GM18520 (cell line): ENCODE results near the gene DOK5.

ENCODE experiments used
- ATAC-seq: cut with Tn5 transposase; IDR thresholded peaks from one replicate; pipeline ENCODE4 v1.9.1; 2021; ENCODE audit not compliant: unreplicated experiment

Gene DOK5

DNA sequence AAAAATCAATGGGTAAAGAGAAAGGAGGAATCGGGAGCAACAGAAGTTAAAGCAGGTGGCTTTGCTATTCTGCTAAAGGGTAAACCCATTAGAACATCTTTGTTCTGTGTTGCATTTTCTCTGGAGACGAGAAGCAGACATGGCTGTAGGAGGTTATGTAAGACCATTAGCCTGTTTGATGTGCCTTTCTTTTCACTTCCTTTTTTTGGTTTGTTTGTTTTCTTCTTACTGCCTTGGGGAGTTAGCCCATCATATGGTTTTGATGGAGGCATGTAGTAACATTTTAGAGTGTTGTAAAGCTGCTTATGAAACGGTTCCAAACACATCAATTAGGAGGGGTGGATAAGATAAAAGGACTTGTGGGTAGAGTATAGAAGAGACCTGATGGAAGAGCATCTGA is 131.0 kb downstream of the DOK5 start:
- no peak for ATAC-seq

DNA sequence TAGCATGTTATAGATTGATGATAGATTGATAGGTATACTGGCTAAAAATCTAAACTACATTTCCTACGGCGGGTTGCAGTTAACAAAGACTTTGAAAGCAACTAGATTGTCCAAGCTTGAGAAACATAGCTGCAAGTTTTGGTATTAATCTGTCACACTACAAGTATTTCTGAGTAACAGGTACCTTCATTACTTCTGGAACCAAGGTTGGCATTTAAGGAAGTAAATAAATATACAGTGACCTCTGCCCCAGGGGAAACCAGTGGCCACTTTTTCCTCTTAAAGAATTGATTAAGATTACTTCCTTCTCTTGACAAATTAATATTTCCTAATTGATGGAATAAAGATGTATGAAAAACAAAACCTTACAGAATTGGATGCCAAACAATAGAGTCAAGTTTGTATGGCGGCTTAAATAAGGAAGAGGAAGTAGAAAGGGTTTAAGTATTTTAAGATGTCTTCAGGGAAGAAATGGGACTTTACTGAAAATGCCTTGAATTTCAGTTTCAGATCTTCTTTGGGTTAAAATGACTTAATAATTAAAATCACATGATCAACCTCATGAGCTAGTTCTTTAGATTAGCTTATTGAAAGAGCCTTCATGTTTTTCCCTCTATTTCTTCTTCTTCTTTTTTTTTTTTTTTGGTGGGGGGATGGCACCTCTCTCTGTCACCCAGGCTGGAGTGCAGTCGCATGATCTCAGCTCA is 132.8 kb downstream of the DOK5 start:
- ATAC-seq, result no peak

DNA sequence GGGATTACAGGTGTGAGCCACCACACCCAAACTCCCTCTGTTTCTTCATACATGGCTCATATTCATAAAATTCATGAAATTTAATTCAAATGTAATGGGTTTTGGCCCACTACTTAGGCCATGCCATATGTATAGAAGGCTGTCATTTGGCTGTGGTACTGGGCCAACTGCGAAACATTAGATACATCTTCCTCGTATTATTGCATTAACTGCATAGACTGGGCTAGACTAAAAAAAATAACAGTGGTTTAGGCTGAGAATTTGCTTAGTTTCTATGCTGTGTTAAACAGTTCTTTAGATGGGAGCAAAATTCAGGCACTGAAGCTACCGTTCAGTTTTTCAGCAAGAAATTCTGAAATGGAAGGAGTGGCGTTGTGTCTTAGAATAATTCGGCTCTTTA is 133.6 kb downstream of the DOK5 start:
- no peak for ATAC-seq

DNA sequence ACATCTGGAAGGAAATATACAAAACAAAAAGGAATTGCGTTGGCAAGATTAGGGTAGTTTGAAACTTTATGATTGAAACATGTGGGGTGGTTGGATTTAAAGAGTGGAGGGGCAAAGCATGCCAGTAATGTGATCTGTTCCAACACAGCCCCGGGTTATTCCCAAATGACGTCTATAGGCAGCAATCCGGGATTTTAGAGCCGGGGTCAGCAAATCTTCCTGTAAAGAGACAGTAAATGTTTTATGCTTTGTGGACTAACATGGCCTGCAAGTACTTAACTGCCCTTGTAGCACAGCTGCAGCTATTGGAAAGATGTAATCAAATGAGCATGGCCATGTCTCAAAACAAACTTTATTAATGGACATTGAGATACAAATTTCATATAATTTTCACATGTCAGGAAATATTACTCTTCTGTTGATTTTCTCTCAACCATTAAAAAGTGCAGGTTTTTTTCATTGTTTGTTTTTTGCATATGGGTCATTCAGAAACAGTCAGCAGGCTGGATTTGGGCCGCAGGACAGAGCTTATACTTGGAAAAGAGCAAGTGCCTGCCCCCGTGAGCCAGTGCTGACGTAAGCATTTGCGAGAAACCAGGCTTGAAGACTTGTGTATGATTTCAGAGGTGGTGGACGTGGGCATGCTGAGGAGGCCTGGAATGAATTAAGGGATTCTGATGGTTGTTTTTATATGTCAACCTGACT is 136.5 kb downstream of the DOK5 start:
- ATAC-seq, result no peak

DNA sequence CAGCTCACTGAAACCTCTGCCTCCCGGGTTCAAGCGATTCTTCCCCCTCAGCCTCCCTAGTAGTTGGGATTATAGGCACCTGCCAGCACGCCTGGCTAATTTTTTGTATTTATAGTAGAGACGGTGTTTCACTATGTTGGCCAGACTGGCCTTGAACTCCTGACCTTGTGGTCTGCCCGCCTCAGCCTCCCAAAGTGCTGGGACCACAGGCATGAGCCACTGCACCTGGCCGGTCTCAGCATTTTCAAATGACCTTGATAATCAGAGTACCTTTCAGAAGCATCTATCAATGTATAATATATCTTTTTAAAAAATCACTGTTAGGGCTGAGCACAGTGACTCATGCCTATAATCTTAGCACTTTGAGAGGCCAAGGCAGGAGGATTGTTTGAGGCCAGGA is 143.0 kb downstream of the DOK5 start:
- no peak for ATAC-seq

DNA sequence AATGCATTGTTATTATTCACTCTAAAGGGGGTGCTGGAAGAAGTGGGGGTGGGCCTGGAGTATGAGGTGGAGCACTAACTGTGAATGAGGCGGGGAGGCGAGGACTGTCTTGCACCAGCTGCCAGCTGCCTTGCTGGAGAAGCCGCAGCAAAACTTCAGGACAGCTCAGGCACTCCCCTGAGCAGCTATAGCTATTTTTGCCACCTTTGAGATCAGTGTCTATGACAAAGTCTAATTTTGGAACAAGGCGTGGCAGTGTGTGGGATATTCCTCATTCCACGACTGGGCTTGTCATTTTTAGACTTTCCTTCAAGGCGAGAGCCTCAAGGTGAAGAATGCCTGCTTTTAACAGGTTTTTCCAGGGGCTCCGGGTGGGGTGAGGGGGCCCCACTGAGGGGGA is 143.8 kb downstream of the DOK5 start:
- no peak for ATAC-seq

DNA sequence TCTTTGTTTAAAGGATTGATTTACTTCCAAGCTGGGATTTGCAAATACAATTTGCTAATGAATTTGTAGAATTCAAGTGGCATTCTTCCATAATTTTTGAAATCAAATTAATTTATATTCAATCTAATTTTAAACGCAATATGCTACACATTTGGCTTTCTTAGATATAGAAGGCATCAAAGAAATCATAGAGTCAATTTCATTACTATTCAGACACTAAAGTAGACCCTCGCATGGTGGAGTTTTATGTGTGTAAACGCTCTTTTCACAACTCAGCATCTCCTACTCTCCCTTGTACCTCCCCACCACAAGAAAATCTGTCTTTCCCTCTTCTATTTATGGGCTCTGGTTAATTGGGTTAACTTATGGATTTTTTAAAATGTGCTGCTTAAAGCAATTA is 144.3 kb downstream of the DOK5 start:
- no peak for ATAC-seq

DNA sequence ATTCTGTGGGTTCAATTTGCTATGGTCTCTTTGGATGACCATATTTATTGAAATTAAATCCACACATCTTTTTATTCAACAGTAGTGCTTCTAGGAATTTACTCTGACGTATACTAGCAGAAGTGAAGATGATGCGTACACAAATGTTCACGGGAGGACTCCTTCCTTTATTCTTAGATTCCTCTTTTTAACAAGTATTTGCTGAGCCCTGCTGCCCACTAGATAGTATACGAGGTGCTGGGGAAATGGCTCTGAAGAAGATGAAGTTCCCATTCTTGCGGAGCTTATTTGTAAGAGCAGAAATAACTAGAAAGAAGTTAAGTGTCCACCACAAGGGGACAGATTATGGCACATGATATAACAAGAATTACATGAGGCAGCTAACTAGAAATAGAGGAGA is 145.2 kb downstream of the DOK5 start:
- no peak for ATAC-seq

DNA sequence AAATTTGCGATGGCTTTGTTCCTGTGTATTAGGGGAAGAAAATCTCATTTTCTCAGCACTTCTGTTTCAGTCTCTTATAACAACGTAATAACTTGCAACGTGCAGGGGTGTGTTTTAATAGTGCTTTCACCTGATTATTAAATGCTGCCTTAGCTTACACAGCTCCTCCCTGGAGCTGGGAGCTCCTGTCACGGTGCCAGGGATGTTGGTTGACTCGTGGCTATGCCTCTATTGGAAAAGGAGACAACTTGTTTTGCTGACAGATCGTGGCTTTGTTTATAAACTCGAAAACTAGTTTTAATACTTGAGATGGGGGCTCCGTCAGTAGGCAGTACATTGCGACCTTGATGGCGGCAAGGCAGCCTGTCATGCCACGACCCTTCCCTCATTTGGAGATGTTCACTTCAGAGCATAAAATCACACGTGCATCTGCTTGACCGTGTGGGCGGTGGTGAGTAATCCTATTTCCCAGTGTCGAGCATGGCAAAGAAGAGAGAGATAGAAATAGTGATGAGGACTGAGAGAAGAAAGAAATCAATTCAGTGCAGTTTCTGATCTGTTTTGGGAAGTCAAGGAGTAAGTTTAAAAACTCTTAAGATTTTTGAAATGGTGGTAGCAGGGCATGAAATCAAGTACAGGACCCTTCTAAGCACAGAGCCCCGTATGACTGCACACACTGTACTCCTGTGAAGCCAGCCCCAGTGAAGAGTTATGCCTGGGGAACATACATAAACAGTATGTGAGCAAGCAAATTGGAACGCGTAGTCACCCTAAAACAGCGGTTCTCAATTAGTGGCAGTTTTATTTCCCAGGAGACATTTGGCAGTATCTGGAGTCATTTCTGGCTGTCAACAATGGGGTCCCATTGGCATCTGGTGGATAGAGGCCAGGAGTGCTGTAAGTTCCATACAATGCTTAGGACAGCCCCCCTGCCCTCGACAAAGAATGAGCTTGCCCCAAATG is 147.2 kb downstream of the DOK5 start:
- no peak for ATAC-seq

DNA sequence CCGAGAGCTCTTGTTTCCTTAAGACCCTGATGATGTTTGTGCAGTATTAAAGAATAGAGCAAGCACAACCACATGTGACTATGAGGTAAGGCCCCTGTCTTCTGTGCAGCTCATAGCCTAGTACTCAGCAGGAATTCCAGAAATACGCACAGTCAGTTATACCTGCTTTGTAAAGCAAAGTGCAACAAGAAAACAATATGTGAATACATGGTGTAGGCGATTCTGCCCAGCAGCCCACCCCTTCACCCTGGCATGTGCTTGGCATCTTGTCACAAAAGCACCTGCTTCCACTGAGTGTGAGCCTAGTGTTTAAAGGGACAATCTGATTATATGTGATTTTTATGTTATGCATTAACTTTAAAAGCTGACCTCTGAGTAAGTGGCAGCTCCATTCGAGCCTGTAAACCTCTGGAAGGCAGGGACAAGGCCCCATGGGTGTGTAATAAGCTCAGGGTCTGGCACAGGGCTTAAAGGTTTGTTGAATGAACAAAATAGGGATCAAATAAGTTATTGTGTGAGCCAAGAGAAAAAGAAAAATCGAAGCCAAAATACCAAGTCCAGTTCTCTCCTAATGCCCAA is 148.7 kb downstream of the DOK5 start:
- ATAC-seq, result no peak

DNA sequence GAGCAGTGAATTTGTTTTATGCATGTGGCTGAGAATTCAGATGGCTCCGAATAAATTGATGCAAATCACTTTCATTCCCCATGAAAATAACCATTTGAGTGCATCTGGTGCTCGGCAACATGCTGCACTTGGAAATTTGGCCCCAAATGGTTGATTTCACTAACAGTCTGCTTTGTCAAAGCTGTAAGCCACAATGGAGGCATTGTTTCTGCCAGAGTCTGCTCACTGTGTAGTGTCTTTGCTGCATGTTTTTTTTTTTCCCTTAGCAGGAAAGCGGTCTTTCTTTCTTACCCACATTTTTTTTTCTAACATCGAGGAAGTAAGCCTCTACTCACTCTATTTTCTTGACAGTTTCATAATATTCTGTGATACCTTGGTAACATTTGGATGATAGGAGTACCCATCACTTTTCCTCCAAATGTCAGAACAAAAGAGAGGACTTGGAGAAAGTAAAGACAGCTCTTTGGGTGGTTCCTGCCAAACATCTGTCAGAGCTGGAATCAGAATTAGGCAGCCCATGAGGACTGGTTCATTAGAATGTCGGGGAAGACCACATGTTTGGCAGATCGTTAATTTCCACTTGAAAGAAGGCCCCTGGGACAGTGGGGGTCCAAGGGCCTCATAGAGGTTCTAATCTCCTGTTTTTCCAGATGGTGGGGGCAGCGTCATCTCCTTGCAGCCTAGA is 149.5 kb downstream of the DOK5 start:
- no peak for ATAC-seq

DNA sequence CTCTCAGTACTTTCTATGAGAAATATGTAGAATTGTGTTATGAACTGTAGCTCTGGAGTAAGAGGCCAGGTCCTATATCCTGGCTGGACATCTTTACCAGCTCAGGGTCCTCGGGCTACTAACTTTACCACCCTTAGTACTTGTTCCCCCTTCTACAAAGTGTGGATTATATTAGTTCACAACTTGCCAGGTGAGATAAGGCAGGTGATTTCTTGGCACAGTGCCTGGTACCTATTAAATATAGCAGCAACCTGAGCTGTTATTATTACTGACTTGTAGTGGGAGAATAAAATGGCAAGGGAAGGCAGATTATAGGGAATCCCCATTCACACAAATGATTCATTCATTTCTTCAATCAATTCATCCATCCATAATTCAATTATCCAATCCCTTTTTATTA is 150.1 kb downstream of the DOK5 start:
- ATAC-seq, result no peak

DNA sequence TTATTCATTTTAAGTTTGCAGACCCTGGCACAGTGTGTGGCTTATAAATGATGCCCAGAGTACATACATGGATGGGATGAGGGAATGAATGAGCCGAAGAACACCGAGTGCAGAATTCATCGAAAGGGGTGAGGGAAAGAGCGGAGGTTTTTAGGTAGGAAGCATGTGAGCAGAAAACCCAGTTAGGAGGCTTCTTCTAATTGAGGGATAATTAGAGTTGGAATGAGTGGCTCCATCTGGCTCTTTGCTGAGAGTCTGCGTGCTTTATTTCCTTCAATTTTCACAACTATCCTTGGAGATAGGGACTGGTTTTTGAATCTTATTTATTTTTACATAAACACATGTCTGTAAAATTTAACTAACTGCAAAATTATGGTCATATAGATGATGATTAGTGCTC is 150.7 kb downstream of the DOK5 start:
- ATAC-seq, result no peak

DNA sequence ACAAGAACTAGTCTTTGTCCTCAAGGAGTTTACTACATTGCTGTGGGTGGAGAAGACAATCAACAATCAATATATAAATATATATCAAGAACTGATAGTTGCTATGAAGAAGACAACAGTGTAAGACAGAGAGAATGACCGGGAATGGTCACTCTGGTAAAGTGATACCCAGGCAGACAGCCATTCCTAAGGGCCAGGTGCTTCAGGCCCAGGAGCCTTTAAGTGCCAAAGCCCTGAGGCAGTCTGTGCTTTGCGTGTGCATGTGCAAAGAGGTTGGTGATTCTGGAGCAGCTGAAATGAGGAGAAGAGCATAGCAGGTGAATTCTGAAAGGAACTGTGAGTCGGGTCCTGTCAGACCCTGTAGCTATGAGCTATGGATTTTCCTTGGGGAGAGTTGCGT is 154.2 kb downstream of the DOK5 start:
- no peak for ATAC-seq

DNA sequence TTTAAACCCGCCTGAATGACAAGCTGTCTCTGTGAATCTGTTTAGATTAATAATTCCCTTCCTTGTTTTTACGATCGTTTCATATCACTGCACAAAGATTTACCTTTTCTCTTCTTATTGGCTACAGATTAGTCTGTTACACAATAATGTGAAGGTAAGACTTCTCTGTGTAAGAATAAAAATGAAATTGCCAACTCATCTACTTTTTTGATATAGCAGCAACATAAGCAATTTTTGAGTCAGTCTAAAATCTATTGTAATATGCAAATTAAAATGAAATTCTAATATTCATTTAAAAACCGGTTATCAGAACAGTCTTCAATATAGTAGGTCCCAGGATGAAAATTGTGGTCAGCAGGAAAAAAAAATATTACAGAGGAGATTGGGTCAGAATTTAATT is 155.2 kb downstream of the DOK5 start:
- ATAC-seq, result no peak

DNA sequence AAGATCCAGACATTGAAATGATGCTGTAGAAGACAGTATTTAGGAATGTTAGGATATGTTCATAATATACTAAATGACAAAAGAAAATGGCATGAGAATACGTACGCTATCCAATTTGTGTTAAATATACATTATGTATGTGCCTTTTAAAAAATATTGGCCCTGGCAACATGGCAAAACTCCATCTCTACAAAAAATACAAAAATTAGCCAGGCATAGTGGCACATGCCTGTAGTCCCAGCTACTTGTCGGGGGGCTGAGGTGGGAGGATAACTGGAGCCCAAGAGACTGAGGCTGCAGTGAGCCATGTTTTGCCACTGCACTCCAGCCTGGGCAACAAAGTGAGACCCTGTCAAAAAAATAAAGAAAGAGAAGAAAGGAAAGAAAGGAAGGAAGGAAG is 155.7 kb downstream of the DOK5 start:
- ATAC-seq, result no peak

DNA sequence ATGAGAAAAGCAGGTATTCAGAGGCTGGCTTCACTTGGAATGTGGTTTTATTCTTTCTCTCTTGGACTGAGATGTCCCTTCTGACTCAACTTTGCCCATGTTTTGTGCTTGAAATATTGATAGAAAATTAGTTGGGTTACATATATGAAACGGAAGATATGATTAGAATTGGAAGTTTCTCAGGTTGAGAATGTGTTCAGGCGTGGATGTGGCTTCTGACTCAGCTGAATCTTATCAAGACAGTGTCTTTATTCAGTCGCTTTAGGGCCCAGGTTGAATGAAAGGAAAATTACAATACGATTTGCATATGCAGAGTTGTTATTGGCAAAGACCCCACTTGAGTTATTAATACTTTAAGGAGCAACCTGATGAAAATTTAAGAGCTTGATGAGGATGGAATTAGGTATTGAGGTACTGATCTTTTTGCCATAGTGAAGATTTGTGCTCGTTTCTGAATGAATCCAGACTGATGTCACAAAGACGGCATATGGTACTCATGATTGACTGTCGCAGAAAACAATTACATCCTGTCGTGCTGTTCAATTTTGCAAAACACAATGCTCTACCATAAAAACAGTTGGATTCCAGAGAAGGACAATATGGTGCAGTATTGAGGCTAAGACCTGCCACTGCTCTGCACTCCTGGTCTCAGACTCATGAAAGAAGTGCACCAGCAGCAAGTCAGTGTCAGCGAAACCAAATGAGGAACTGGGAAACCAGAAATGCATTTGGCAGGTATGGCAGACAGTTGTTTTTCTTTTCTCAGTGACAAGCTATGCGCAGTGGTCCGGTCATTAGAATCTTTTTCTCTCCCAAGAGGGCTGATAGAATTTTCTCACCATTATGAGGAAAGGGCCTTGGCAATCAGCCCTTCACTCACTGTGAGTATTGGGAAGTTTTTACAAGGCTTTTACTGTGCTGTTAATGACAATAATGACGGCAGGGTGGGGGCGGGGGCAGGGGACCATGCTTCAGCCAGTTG is 158.3 kb downstream of the DOK5 start:
- ATAC-seq, result peak; percentile 93

DNA sequence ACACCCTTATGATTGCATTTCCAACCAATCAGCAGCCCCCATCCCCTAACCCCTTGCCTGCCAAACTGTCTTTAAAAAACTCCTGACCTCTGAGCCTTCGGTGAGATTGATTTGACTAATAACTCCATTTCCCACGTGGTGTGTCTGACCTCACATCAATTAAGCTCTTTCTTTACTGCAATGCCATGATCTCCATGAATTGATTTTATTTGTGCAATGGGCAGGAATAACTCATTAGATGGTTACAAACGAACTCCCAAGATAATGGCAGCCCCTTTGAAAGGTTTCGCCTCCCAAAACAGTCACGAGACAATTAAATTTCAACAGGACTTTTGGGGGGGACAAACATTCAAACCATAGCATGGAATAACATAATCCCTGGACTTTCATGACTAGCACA is 161.2 kb downstream of the DOK5 start:
- ATAC-seq, result no peak

DNA sequence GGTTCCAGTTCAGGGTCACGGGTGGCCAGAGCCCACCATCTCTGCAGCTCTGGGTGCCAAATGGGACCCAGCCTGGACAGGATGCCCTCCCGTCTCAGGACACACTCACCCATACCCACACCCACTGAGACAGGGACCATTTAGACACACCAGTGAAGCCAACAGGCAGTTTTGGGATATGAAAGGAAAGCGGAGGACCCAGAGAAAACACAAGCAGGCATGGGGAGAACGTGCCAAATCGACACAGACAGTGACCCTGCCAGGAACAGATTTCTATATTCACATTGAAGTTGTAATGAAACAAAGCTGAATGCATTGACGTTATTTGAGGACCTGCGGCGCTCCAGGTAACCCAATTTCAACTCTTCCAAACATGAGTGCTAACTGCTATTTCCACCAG is 164.5 kb downstream of the DOK5 start:
- ATAC-seq, result no peak

DNA sequence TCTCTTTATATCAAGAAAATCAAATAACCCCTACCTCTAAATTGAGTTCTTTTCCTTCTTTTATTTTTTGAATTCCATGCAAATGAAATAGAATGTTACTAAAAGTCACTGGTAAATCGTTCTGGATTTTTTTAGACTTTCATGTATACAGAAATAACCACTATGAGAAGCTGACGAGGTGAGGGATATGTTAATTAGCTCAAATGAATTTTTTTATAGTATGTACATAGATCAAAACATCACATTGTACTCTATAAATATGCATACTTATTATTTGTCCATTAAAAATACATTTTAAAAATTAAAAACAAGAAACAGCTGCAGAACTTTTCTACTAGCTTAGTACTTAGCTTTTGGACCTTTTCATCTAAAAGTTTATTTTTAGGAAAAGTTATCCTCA is 165.4 kb downstream of the DOK5 start:
- ATAC-seq, result no peak
